Panc1 (cell line): ENCODE measurements around the gene LRP1B. TPM values are rescaled to one million over a fixed set of nuclear protein-coding genes. Genes with fewer than 3 reads are reported as not detected.

Source experiments
- ATAC-seq: fragments of 200-7000 bp; cut with Tn5 transposase; 2 replicates; pipeline ENCODE4 v1.9.1; 2020; ENCODE audit warnings: mild to moderate bottlenecking, moderate library complexity
- BruUV-seq: library from RNA; stranded (reverse); fragments of 400-500 nt; replicated peaks from 2 replicates; lab custom pipeline; 2021; lab: Mats Ljungman, UMichigan
- CTCF ChIA-PET: fragments of 300-600 bp; sonication (Branson Sonifier 250); formaldehyde crosslinking; loops from one replicate; lab custom pipeline; 2022; ENCODE audit warnings: antibody characterized with exemption; lab: Charles Lee
- POLR2A ChIA-PET: fragments of 300-600 bp; sonication (Branson Sonifier 250); formaldehyde crosslinking; loops from one replicate; lab custom pipeline; 2022; ENCODE audit warnings: antibody characterized with exemption; lab: Charles Lee
- DNase-seq: peaks from one replicate; pipeline ENCODE4 v3.0.0-alpha.2; 2010; ENCODE audit warnings: low read depth, low spot score
- H3K27ac ChIP-seq: 2 replicates; pipeline ENCODE4 v1.5.1; 2011; ENCODE audit warnings: mild to moderate bottlenecking, low read length, inconsistent platforms
- H3K27me3 ChIP-seq: fragments of 200-500 bp; sonication (Bioruptor generic); 2 replicates; pipeline ENCODE4 v1.6.0; 2014; ENCODE audit warnings: low read length, inconsistent platforms; ENCODE audit not compliant: control insufficient read depth, insufficient read depth
- H3K36me3 ChIP-seq: fragments of 200-500 bp; sonication (Bioruptor generic); 2 replicates; pipeline ENCODE4 v1.5.1; 2014; ENCODE audit warnings: inconsistent platforms, mild to moderate bottlenecking, low read length, moderate library complexity; ENCODE audit not compliant: control insufficient read depth, insufficient read depth
- H3K4me1 ChIP-seq: 2 replicates; pipeline ENCODE4 v1.5.1; 2011; ENCODE audit warnings: inconsistent platforms, mild to moderate bottlenecking, low read length, moderate library complexity; ENCODE audit not compliant: control insufficient read depth, insufficient read depth
- H3K4me3 ChIP-seq, 2 experiments: 2 replicates each; pipeline ENCODE4 v1.5.1; 2011 to 2012; ENCODE audit warnings: low read depth in 2 of 2, low read length in 2 of 2, mild to moderate bottlenecking in 2 of 2, inconsistent platforms in 1 of 2, moderate library complexity in 1 of 2
- H3K9me3 ChIP-seq: fragments of 200-500 bp; sonication (Bioruptor generic); 2 replicates; pipeline ENCODE4 v1.5.1; 2014; ENCODE audit warnings: low read depth, mild to moderate bottlenecking, inconsistent platforms, low read length, moderate library complexity; ENCODE audit not compliant: control insufficient read depth, insufficient read depth
- CTCF ChIP-seq: fragments of 450-650 bp; IDR thresholded peaks from 2 replicates; pipeline ENCODE4 v1.5.1; 2017; ENCODE audit warnings: mild to moderate bottlenecking
- POLR2AphosphoS5 ChIP-seq: IDR thresholded peaks from 2 replicates; pipeline ENCODE4 v1.6.1; 2012; ENCODE audit warnings: mild to moderate bottlenecking, low read depth, low read length, moderate library complexity
- REST ChIP-seq, 2 experiments: IDR thresholded peaks; 2 replicates each; pipeline ENCODE4 v1.6.1; 2011 to 2012; ENCODE audit warnings: low read depth in 2 of 2, control low read depth in 1 of 2, low read length in 1 of 2, mild to moderate bottlenecking in 1 of 2, moderate library complexity in 1 of 2; ENCODE audit not compliant: insufficient read depth in 1 of 2
- SIN3A ChIP-seq: IDR thresholded peaks from 2 replicates; pipeline ENCODE4 v1.6.1; 2012; ENCODE audit warnings: low read depth, mild to moderate bottlenecking, low read length, moderate library complexity, borderline replicate concordance; ENCODE audit not compliant: insufficient read depth
- TCF7L2 ChIP-seq: IDR thresholded peaks from 2 replicates; pipeline ENCODE4 v1.6.1; 2011; ENCODE audit warnings: mild to moderate bottlenecking, low read depth, low read length, inconsistent platforms
- in situ Hi-C: cut with HindIII; loops from 2 replicates; pipeline ENCODE4 v1.10.0; 2016; ENCODE audit warnings: low sequenced_read_pairs, low pct_unique_long_range_greater_than_20kb
- intact Hi-C: fragments of 100-400 bp; cut with micrococcal nuclease; formaldehyde crosslinking; loops from one replicate; pipeline ENCODE4 v1.10.0; 2022; ENCODE audit not compliant: unreplicated experiment
- total RNA-seq: library from RNA; stranded (reverse); gene quantifications from one replicate; pipeline ENCODE4 v1.2.1, GENCODE V29; 2021; ENCODE audit not compliant: unreplicated experiment

Gene LRP1B
- total RNA-seq, 1 experiment from 2014 or later = 0.54 TPM

GRCh38 chr2:140759426-140760156 is 1371.2 kb downstream of the LRP1B start:
- no peak for ATAC-seq
- H3K36me3 ChIP-seq = no peaks in the 10 kb centered on the region
- intact Hi-C loops = no loop called here
- TF ChIP-seq SIN3A (no peak), POLR2AphosphoS5 (no peak), TCF7L2 (no peak), CTCF (no peak), REST (IDR thresholded peaks at IDR 0.05; ENCODE audit: insufficient read depth in 1 of 2, low read depth in 2 of 2, low read length in 1 of 2) (no peak)
- H3K27ac ChIP-seq = no peak overlapping the region
- POLR2A ChIA-PET = no interaction called here
- H3K27me3 ChIP-seq = no peaks in the 10 kb centered on the region
- no peak overlapping the region for H3K4me3 ChIP-seq
- in situ Hi-C loops = no loop called here
- no peaks in the 10 kb centered on the region for H3K9me3 ChIP-seq
- CTCF ChIA-PET = no interaction called here
- BruUV-seq = no TSS peak
- no peak for DNase-seq
- H3K4me1 ChIP-seq = no peaks in the 10 kb centered on the region

- no peak overlapping the region for H3K27ac ChIP-seq
- DNase-seq (no peak), ATAC-seq (no peak)
- no peaks in the 10 kb centered on the region for H3K4me1 ChIP-seq
- H3K9me3 ChIP-seq = no peaks in the 10 kb centered on the region
- no TSS peak for BruUV-seq
- intact Hi-C loops = no loop called here
- CTCF ChIA-PET = no interaction called here
- H3K36me3 ChIP-seq = no peaks in the 10 kb centered on the region
- H3K27me3 ChIP-seq = no peaks in the 10 kb centered on the region
- TF ChIP-seq POLR2AphosphoS5 (no peak), REST (IDR thresholded peaks at IDR 0.05; ENCODE audit: insufficient read depth in 1 of 2, low read depth in 2 of 2, low read length in 1 of 2) (no peak), CTCF (no peak), SIN3A (no peak), TCF7L2 (no peak)
- in situ Hi-C loops = no loop called here
- no peak overlapping the region for H3K4me3 ChIP-seq
- POLR2A ChIA-PET = no interaction called here
These were observed 1383.2 kb downstream of the LRP1B start for GRCh38 chr2:140747665-140748064.
